ENCODE measurements around the gene EPHA8.

GRCh38 chr1:22584001-22584562, 20.8 kb downstream of the EPHA8 start:
- TF ChIP-seq CTCF (IDR thresholded peaks at IDR 0.05; ENCODE audit: insufficient read depth, low read length) (no peak), REST (IDR thresholded peaks at IDR 0.05; ENCODE audit: insufficient replicate concordance, low read depth) (no peak)

All from HL-60 (cell line).